Stimulated activated CD4-positive, alpha-beta T cell treated with anti-CD3 and anti-CD28 coated beads, Interleukin-15, amount 100 ng/mL, for 24 hours (primary cell): ENCODE measurements around the gene HMSD.

Experiments used
- DNase-seq: peaks from one replicate; pipeline ENCODE4 v3.0.0-alpha.2; 2020

HMSD gene

DNA sequence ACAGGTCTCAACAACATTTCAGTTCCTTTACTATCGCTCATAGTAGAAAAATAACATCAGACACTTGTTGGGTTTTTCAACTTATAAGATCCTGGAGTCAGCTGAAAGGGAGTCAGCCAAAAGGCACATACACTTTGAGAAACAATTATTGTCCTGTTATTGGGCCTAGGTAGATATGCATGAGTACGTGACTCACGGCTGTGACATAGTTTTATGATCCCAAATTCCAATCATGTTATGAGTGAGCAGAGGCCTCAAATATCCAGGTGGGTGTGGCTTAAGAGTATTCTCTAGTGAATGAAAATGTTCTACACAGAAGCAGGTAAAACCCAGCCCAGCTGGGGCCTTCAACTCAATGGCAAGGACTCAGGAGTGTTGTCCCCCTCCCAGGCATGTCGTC is 47.9 kb downstream of the HMSD start:
- no peak for DNase-seq

- no peak for DNase-seq
Measured at GRCh38 chr18:63997606-63998005, 48.5 kb downstream of the HMSD start.

- no peak for DNase-seq
Measured at GRCh38 chr18:63999871-64000270, 50.8 kb downstream of the HMSD start.

DNA sequence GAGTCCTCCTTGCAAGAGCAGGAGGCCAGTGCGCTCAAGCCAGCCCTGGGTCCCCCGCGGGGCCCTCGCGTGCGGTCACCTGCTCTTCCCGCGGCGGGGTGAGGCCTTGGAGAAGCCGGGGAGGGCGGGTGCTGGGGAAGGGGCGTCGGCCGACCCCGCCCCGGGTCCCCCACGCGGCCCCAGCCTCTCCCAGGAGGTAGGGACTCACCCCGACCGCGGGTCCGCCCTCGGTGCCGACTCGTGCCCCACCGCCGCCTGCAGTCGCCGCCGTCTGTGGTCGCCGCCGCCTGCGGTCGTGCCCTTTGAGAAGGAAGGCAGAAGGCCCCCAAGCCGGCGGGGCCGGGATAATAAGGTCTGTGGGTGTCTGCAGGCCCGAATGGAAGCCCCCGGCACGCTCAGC is 53.5 kb downstream of the HMSD start:
- no peak for DNase-seq

DNA sequence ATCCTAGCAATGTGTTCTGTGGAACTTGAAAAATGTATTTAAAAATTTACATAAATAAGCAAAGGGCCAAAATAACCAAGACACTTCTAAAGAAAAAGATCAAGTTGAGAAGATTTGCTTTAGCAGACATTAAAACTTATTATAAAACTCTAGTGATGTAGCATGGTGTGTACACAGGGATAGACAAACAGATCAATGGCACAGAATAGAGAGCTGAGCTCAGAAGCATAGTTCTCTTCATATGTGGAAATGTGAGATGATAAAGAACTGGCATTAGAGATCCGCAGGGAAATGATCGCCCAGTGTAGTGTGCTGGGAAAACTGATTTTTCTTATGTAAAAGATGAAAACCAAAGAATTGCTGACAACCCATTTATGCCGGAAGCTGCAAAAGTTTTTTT is 60.2 kb downstream of the HMSD start:
- no peak for DNase-seq
